ENCODE measurements around the gene CDH11.

Gene CDH11

DNA sequence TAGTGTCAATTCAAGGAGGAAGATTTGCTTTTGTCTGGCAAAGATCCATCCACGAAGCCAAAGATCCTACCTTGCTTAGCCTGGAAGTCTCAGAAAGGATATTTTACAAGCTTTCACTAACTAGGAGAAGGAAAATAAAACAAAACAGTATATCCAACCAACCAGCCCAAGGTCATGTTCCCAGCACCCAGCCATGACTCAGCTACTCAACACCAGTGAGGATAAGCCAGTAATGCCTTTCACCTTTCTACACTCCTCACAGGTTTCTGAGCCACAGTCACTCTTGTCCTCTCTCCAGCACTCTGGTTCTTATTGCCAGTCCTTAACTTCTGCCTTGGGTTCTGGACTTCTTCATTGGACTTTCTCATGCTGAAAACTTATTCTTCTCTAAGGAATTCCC, 116.2 kb downstream of the CDH11 start:
- TF ChIP-seq, protein P1, sequence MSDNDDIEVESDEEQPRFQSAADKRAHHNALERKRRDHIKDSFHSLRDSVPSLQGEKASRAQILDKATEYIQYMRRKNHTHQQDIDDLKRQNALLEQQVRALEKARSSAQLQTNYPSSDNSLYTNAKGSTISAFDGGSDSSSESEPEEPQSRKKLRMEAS (IDR thresholded peaks at IDR 0.05) = no peak
- TF ChIP-seq TAF1 (IDR thresholded peaks at IDR 0.05; ENCODE audit: low read depth) = no peak
- no peak for TF ChIP-seq EP300 (IDR thresholded peaks at IDR 0.05; ENCODE audit: borderline replicate concordance)
- TF ChIP-seq RAD21 (IDR thresholded peaks at IDR 0.05; ENCODE audit: low read depth) = no peak
- no peak for TF ChIP-seq TCF12 (IDR thresholded peaks at IDR 0.05; ENCODE audit: low read depth)
- TF ChIP-seq, protein P2, sequence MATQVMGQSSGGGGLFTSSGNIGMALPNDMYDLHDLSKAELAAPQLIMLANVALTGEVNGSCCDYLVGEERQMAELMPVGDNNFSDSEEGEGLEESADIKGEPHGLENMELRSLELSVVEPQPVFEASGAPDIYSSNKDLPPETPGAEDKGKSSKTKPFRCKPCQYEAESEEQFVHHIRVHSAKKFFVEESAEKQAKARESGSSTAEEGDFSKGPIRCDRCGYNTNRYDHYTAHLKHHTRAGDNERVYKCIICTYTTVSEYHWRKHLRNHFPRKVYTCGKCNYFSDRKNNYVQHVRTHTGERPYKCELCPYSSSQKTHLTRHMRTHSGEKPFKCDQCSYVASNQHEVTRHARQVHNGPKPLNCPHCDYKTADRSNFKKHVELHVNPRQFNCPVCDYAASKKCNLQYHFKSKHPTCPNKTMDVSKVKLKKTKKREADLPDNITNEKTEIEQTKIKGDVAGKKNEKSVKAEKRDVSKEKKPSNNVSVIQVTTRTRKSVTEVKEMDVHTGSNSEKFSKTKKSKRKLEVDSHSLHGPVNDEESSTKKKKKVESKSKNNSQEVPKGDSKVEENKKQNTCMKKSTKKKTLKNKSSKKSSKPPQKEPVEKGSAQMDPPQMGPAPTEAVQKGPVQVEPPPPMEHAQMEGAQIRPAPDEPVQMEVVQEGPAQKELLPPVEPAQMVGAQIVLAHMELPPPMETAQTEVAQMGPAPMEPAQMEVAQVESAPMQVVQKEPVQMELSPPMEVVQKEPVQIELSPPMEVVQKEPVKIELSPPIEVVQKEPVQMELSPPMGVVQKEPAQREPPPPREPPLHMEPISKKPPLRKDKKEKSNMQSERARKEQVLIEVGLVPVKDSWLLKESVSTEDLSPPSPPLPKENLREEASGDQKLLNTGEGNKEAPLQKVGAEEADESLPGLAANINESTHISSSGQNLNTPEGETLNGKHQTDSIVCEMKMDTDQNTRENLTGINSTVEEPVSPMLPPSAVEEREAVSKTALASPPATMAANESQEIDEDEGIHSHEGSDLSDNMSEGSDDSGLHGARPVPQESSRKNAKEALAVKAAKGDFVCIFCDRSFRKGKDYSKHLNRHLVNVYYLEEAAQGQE (IDR thresholded peaks at IDR 0.05; ENCODE audit: low read depth) = no peak
- TF ChIP-seq, protein P3, sequence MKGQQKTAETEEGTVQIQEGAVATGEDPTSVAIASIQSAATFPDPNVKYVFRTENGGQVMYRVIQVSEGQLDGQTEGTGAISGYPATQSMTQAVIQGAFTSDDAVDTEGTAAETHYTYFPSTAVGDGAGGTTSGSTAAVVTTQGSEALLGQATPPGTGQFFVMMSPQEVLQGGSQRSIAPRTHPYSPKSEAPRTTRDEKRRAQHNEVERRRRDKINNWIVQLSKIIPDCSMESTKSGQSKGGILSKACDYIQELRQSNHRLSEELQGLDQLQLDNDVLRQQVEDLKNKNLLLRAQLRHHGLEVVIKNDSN (IDR thresholded peaks at IDR 0.05) = no peak
- TF ChIP-seq FOXM1 (IDR thresholded peaks at IDR 0.05; ENCODE audit: borderline replicate concordance, low read depth) = no peak
- no peak for TF ChIP-seq EGR1 (IDR thresholded peaks at IDR 0.05)
- TF ChIP-seq YY1 (IDR thresholded peaks at IDR 0.05; ENCODE audit: low read depth) = no peak
- no peak for TF ChIP-seq ZBTB7A (IDR thresholded peaks at IDR 0.05; ENCODE audit: low read depth)
- TF ChIP-seq CEBPB (IDR thresholded peaks at IDR 0.05) = no peak
- TF ChIP-seq NFIC (IDR thresholded peaks at IDR 0.05) = no peak
- TF ChIP-seq CREB1 (IDR thresholded peaks at IDR 0.05; ENCODE audit: low read depth) = no peak
- TF ChIP-seq TEAD4 (IDR thresholded peaks at IDR 0.05) = no peak

DNA sequence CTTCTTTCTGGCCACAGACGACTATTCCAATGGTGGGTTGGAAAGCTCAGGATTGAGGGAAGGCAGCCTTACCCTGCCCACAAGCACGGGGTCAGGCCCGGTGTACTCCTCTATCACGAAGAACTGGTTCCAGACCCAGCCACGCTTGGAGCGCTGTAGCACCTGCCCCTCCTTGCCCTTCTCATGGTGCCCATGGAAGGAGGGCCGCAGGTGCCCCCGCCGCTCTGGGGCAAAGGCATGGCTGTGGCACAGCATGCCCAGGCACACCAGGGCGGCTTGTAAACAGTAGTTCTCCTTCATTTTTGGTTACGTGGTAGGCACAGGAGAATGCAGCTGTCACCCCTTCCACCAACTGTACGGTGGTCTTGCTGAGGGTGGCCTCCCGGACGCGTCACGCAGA, 117.3 kb downstream of the CDH11 start:
- TF ChIP-seq NFIC (IDR thresholded peaks at IDR 0.05) (no peak), RAD21 (IDR thresholded peaks at IDR 0.05; ENCODE audit: low read depth) (no peak), TAF1 (IDR thresholded peaks at IDR 0.05; ENCODE audit: low read depth) (no peak), TEAD4 (IDR thresholded peaks at IDR 0.05) (no peak), YY1 (IDR thresholded peaks at IDR 0.05; ENCODE audit: low read depth) (no peak), EGR1 (IDR thresholded peaks at IDR 0.05) (no peak), FOXM1 (IDR thresholded peaks at IDR 0.05; ENCODE audit: borderline replicate concordance, low read depth) (no peak), EP300 (IDR thresholded peaks at IDR 0.05; ENCODE audit: borderline replicate concordance) (no peak), TCF12 (IDR thresholded peaks at IDR 0.05; ENCODE audit: low read depth) (no peak), CEBPB (IDR thresholded peaks at IDR 0.05) (no peak), ZBTB7A (IDR thresholded peaks at IDR 0.05; ENCODE audit: low read depth) (no peak)
- TF ChIP-seq, protein P3 (IDR thresholded peaks at IDR 0.05) = no peak
- TF ChIP-seq, protein P2 (IDR thresholded peaks at IDR 0.05; ENCODE audit: low read depth) = no peak

DNA sequence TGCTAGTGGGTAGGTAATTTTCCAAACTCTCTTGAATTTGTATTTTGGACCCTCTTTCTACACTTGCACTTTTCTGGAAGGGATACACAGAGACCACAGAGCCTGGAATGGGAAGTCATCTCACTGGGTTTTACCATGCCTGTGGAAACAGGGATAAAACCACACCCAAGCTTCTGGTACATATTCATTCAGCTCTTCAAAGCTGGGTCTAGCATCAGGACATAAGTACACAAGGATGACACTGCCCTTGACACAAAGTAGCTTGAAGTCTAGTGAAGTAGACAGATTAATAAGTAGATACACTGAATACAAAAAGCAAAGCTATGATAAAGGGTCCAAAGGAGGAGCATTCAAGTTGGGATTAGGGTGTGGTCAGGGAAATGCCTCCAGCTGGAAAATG, 118.2 kb downstream of the CDH11 start:
- no peak for TF ChIP-seq CREB1 (IDR thresholded peaks at IDR 0.05; ENCODE audit: low read depth)
- no peak for TF ChIP-seq EP300 (IDR thresholded peaks at IDR 0.05; ENCODE audit: borderline replicate concordance)
- TF ChIP-seq, protein P2 (IDR thresholded peaks at IDR 0.05; ENCODE audit: low read depth) = no peak

DNA sequence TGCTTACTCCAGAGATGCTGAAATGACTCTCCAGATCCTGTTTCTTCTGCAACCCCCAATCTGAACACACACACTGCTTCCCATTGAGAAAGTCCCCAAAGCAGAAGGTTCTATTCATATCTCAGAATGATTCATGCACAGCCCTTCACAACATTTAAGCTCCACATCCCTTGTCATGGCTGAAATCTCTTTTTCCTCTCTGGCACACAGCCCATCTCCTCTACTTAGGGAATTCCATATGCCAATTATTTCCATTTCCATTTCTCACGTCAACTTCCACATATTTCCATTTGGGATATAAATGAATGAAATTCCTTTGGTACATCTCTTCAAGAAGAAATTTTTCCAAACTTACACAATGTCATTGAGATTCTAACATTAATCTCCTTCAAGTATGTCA, 119.6 kb downstream of the CDH11 start:
- TF ChIP-seq CREB1 (IDR thresholded peaks at IDR 0.05; ENCODE audit: low read depth) (no peak), EGR1 (IDR thresholded peaks at IDR 0.05) (no peak), TCF12 (IDR thresholded peaks at IDR 0.05; ENCODE audit: low read depth) (no peak), ZBTB7A (IDR thresholded peaks at IDR 0.05; ENCODE audit: low read depth) (no peak), FOXM1 (IDR thresholded peaks at IDR 0.05; ENCODE audit: borderline replicate concordance, low read depth) (no peak), TEAD4 (IDR thresholded peaks at IDR 0.05) (no peak), CEBPB (IDR thresholded peaks at IDR 0.05) (no peak), NFIC (IDR thresholded peaks at IDR 0.05) (no peak), EP300 (IDR thresholded peaks at IDR 0.05; ENCODE audit: borderline replicate concordance) (no peak), RAD21 (IDR thresholded peaks at IDR 0.05; ENCODE audit: low read depth) (no peak), YY1 (IDR thresholded peaks at IDR 0.05; ENCODE audit: low read depth) (no peak), TAF1 (IDR thresholded peaks at IDR 0.05; ENCODE audit: low read depth) (no peak)
- TF ChIP-seq, protein P3 (IDR thresholded peaks at IDR 0.05) = no peak
- TF ChIP-seq, protein P2 (IDR thresholded peaks at IDR 0.05; ENCODE audit: low read depth) = no peak
- TF ChIP-seq, protein P1 (IDR thresholded peaks at IDR 0.05) = no peak

All from Ishikawa (cell line).